ENCODE measurements around the gene IRF4.

IRF4 gene

GRCh38 chr6:389143-389542 is 2.4 kb upstream of the IRF4 start:
- Histone ChIP-seq H3K27me3 (ENCODE audit: low read depth, low read length) (peaks cover 28% of the 10 kb centered on the region), H3K4me3 (ENCODE audit: low read depth in 1 of 2, low read length in 2 of 2) (no peak overlapping the region), H3K9me3 (ENCODE audit: control insufficient read depth in 1 of 2, low read length in 2 of 2) (no peaks in the 10 kb centered on the region), H3K36me3 (ENCODE audit: control insufficient read depth in 1 of 2, insufficient read depth in 2 of 2, low read length in 2 of 2) (no peaks in the 10 kb centered on the region), H3K27ac (ENCODE audit: low read length) (no peak overlapping the region), H3K4me1 (ENCODE audit: control insufficient read depth in 1 of 2, insufficient read depth in 2 of 2, low read length in 2 of 2) (peaks cover 0 to 30% of the 10 kb centered on the region in 2 donors)

DNA sequence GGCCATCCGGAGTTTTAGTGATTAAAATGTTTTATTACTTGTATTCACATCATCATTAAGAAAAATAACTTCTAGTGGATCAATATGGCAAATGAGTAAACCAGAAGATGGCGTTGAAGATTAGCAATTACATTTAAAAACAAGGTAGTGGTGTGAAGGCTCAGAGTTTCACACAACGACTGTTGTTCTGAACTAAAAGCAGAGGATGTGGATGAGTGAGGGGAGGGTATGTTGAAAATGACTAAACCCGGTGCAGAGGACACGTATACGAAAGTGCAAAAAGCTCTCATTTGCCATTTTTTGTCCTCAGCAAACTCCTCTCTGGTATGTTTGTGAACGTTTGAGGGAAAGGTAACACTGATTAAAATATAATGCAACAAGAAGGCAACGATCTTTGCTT is 1.9 kb upstream of the IRF4 start:
- Histone ChIP-seq H3K27me3 (ENCODE audit: low read depth, low read length) (peaks cover 28% of the 10 kb centered on the region), H3K27ac (ENCODE audit: low read length) (no peak overlapping the region), H3K9me3 (ENCODE audit: control insufficient read depth in 1 of 2, low read length in 2 of 2) (no peaks in the 10 kb centered on the region), H3K36me3 (ENCODE audit: control insufficient read depth in 1 of 2, insufficient read depth in 2 of 2, low read length in 2 of 2) (no peaks in the 10 kb centered on the region), H3K4me3 (ENCODE audit: low read depth in 1 of 2, low read length in 2 of 2) (no peak overlapping the region), H3K4me1 (ENCODE audit: control insufficient read depth in 1 of 2, insufficient read depth in 2 of 2, low read length in 2 of 2) (peaks cover 0 to 30% of the 10 kb centered on the region in 2 donors)

DNA sequence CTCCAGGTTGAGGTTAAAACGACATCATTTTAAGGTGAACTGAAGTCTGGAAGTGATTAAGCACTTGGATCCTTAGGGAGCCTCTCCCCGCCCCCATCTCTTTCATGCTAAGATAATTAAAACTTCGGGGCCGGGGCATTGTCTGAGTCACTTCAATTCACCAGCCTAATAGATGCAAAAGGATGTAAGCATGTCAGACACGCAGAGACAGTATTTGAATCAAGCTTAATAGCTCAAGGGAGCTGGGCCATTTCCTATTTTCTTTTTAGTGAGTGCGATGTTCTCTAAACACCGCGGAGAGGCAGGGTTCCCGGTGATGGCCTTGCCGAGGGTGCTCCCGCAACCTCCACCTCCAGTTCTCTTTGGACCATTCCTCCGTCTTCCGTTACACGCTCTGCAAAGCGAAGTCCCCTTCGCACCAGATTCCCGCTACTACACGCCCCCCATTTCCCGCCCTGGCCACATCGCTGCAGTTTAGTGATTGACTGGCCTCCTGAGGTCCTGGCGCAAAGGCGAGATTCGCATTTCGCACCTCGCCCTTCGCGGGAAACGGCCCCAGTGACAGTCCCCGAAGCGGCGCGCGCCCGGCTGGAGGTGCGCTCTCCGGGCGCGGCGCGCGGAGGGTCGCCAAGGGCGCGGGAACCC is 516 bp upstream of the IRF4 start:
- Histone ChIP-seq H3K27ac (ENCODE audit: low read length) (no peak overlapping the region), H3K36me3 (ENCODE audit: control insufficient read depth in 1 of 2, insufficient read depth in 2 of 2, low read length in 2 of 2) (no peaks in the 10 kb centered on the region), H3K4me1 (ENCODE audit: control insufficient read depth in 1 of 2, insufficient read depth in 2 of 2, low read length in 2 of 2) (peaks cover 0 to 30% of the 10 kb centered on the region in 2 donors), H3K9me3 (ENCODE audit: control insufficient read depth in 1 of 2, low read length in 2 of 2) (no peaks in the 10 kb centered on the region), H3K4me3 (ENCODE audit: low read depth in 1 of 2, low read length in 2 of 2) (peak overlapping the region; percentile 45 to 66), H3K27me3 (ENCODE audit: low read depth, low read length) (peaks cover 29% of the 10 kb centered on the region)

- no peak overlapping the region for H3K27ac ChIP-seq (ENCODE audit: low read length)
- H3K4me3 ChIP-seq (ENCODE audit: low read depth in 1 of 2, low read length in 2 of 2): peak overlapping the region; percentile 21 to 66
- peaks cover 0 to 30% of the 10 kb centered on the region in 2 donors for H3K4me1 ChIP-seq (ENCODE audit: control insufficient read depth in 1 of 2, insufficient read depth in 2 of 2, low read length in 2 of 2)
- H3K36me3 ChIP-seq (ENCODE audit: control insufficient read depth in 1 of 2, insufficient read depth in 2 of 2, low read length in 2 of 2): no peaks in the 10 kb centered on the region
- no peaks in the 10 kb centered on the region for H3K9me3 ChIP-seq (ENCODE audit: control insufficient read depth in 1 of 2, low read length in 2 of 2)
- peaks cover 35% of the 10 kb centered on the region for H3K27me3 ChIP-seq (ENCODE audit: low read depth, low read length)
Observed at GRCh38 chr6:392441-393390, 1.2 kb downstream of the IRF4 start.

GRCh38 chr6:393391-394221 is 2.1 kb downstream of the IRF4 start:
- H3K27me3 ChIP-seq (ENCODE audit: low read depth, low read length): peaks cover 42% of the 10 kb centered on the region
- no peaks in the 10 kb centered on the region for H3K36me3 ChIP-seq (ENCODE audit: control insufficient read depth in 1 of 2, insufficient read depth in 2 of 2, low read length in 2 of 2)
- H3K4me3 ChIP-seq (ENCODE audit: low read depth in 1 of 2, low read length in 2 of 2): peak overlapping the region; percentile 21 to 66
- H3K27ac ChIP-seq (ENCODE audit: low read length): no peak overlapping the region
- no peaks in the 10 kb centered on the region for H3K9me3 ChIP-seq (ENCODE audit: control insufficient read depth in 1 of 2, low read length in 2 of 2)
- peaks cover 0 to 30% of the 10 kb centered on the region in 2 donors for H3K4me1 ChIP-seq (ENCODE audit: control insufficient read depth in 1 of 2, insufficient read depth in 2 of 2, low read length in 2 of 2)

GRCh38 chr6:394641-395289 is 3.2 kb downstream of the IRF4 start:
- peaks cover 41% of the 10 kb centered on the region for H3K27me3 ChIP-seq (ENCODE audit: low read depth, low read length)
- no peak overlapping the region for H3K4me3 ChIP-seq (ENCODE audit: low read depth in 1 of 2, low read length in 2 of 2)
- H3K4me1 ChIP-seq (ENCODE audit: control insufficient read depth in 1 of 2, insufficient read depth in 2 of 2, low read length in 2 of 2): peaks cover 0 to 30% of the 10 kb centered on the region in 2 donors
- H3K36me3 ChIP-seq (ENCODE audit: control insufficient read depth in 1 of 2, insufficient read depth in 2 of 2, low read length in 2 of 2): no peaks in the 10 kb centered on the region
- no peak overlapping the region for H3K27ac ChIP-seq (ENCODE audit: low read length)
- no peaks in the 10 kb centered on the region for H3K9me3 ChIP-seq (ENCODE audit: control insufficient read depth in 1 of 2, low read length in 2 of 2)

DNA sequence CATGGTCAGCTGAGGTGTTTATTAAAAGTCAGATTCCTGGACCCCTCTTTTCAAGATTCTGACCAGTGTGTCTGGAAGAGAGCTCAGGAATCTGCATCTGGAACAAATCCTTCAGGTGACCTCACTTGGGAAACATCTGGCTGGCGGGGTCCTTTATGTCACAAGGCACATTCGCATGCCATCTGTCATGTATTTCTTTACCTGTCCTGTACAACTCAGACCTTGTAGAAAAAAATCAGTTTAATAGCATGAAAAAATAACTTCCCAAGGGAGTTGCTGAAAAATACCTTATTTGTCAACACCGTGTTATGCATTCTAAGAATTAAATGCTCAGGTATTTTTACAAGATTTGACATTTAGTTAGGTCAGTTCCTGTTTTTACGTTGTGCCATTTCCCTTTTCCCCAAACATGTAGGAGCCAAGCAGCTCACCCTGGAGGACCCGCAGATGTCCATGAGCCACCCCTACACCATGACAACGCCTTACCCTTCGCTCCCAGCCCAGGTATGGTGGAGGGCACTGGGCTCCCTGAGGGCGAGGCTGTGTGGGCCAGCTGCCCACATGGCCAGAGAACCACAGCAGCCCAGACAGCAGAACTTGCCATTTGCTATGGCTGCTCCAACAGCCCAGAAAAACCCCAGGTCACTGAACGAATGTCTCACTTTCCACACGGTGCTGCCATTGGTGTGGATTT is 4.0 kb downstream of the IRF4 start:
- Histone ChIP-seq H3K4me3 (ENCODE audit: low read depth in 1 of 2, low read length in 2 of 2) (no peak overlapping the region), H3K36me3 (ENCODE audit: control insufficient read depth in 1 of 2, insufficient read depth in 2 of 2, low read length in 2 of 2) (no peaks in the 10 kb centered on the region), H3K27me3 (ENCODE audit: low read depth, low read length) (peaks cover 38% of the 10 kb centered on the region), H3K4me1 (ENCODE audit: control insufficient read depth in 1 of 2, insufficient read depth in 2 of 2, low read length in 2 of 2) (peaks cover 0 to 30% of the 10 kb centered on the region in 2 donors), H3K27ac (ENCODE audit: low read length) (no peak overlapping the region), H3K9me3 (ENCODE audit: control insufficient read depth in 1 of 2, low read length in 2 of 2) (no peaks in the 10 kb centered on the region)

DNA sequence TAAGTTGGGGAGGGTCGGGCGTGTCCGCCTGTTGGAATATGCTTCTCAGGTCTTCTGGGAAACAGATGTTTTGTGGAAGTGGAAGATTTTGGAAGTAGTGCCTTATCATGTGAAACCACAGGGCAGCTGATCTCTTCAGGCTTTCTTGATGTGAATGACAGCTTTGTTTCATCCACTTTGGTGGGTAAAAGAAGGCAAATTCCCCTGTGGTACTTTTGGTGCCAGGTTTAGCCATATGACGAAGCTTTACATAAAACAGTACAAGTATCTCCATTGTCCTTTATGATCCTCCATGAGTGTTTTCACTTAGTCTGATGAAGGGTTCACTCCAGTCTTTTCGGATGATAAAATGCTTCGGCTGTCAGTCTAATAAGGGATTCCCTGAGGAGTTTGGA is 4.6 kb downstream of the IRF4 start:
- no peaks in the 10 kb centered on the region for H3K9me3 ChIP-seq (ENCODE audit: control insufficient read depth in 1 of 2, low read length in 2 of 2)
- peaks cover 38% of the 10 kb centered on the region for H3K27me3 ChIP-seq (ENCODE audit: low read depth, low read length)
- H3K4me3 ChIP-seq (ENCODE audit: low read depth in 1 of 2, low read length in 2 of 2): no peak overlapping the region
- no peaks in the 10 kb centered on the region for H3K36me3 ChIP-seq (ENCODE audit: control insufficient read depth in 1 of 2, insufficient read depth in 2 of 2, low read length in 2 of 2)
- peaks cover 0 to 24% of the 10 kb centered on the region in 2 donors for H3K4me1 ChIP-seq (ENCODE audit: control insufficient read depth in 1 of 2, insufficient read depth in 2 of 2, low read length in 2 of 2)
- H3K27ac ChIP-seq (ENCODE audit: low read length): no peak overlapping the region

- Histone ChIP-seq H3K9me3 (ENCODE audit: control insufficient read depth in 1 of 2, low read length in 2 of 2) (no peaks in the 10 kb centered on the region), H3K27ac (ENCODE audit: low read length) (no peak overlapping the region), H3K4me3 (ENCODE audit: low read depth in 1 of 2, low read length in 2 of 2) (no peak overlapping the region), H3K4me1 (ENCODE audit: control insufficient read depth in 1 of 2, insufficient read depth in 2 of 2, low read length in 2 of 2) (peaks cover 0 to 17% of the 10 kb centered on the region in 2 donors), H3K36me3 (ENCODE audit: control insufficient read depth in 1 of 2, insufficient read depth in 2 of 2, low read length in 2 of 2) (no peaks in the 10 kb centered on the region), H3K27me3 (ENCODE audit: low read depth, low read length) (peaks cover 34% of the 10 kb centered on the region)
Observed at GRCh38 chr6:397056-397455, 5.5 kb downstream of the IRF4 start.

- H3K4me1 ChIP-seq (ENCODE audit: control insufficient read depth in 1 of 2, insufficient read depth in 2 of 2, low read length in 2 of 2): peaks cover 0 to 12% of the 10 kb centered on the region in 2 donors
- H3K9me3 ChIP-seq (ENCODE audit: control insufficient read depth in 1 of 2, low read length in 2 of 2): no peaks in the 10 kb centered on the region
- H3K27me3 ChIP-seq (ENCODE audit: low read depth, low read length): peaks cover 28% of the 10 kb centered on the region
Observed at GRCh38 chr6:397604-398003, 6.1 kb downstream of the IRF4 start.

More at GRCh38 chr6:397604-398003, 6.1 kb downstream of the IRF4 start:
- H3K36me3 ChIP-seq (ENCODE audit: control insufficient read depth in 1 of 2, insufficient read depth in 2 of 2, low read length in 2 of 2): no peaks in the 10 kb centered on the region
- H3K27ac ChIP-seq (ENCODE audit: low read length): no peak overlapping the region
- H3K4me3 ChIP-seq (ENCODE audit: low read depth in 1 of 2, low read length in 2 of 2): no peak overlapping the region
